ENCODE data around the gene ZBTB20.

Gene ZBTB20

GRCh38 chr3:114900908-114901307, 246.2 kb downstream of the ZBTB20 start:
- DNase-seq: no peak

- DNase-seq: no peak
Observed at GRCh38 chr3:114899186-114899931, 247.7 kb downstream of the ZBTB20 start.

- no peak for DNase-seq
Observed at GRCh38 chr3:114896978-114897377, 250.1 kb downstream of the ZBTB20 start.

GRCh38 chr3:114893361-114893760, 253.7 kb downstream of the ZBTB20 start:
- no peak for DNase-seq

GRCh38 chr3:114892880-114893279, 254.2 kb downstream of the ZBTB20 start:
- DNase-seq: no peak

GRCh38 chr3:114892131-114892879, 254.8 kb downstream of the ZBTB20 start:
- no peak for DNase-seq

GRCh38 chr3:114887806-114888205, 259.3 kb downstream of the ZBTB20 start:
- DNase-seq: no peak

- DNase-seq: no peak
Observed at GRCh38 chr3:114886905-114887304, 260.2 kb downstream of the ZBTB20 start.

GRCh38 chr3:114884213-114884923, 262.7 kb downstream of the ZBTB20 start:
- no peak for DNase-seq

GRCh38 chr3:114880078-114880477, 267.0 kb downstream of the ZBTB20 start:
- no peak for DNase-seq

- DNase-seq: no peak
Observed at GRCh38 chr3:114879059-114880031, 267.7 kb downstream of the ZBTB20 start.

GRCh38 chr3:114878114-114878839, 268.8 kb downstream of the ZBTB20 start:
- no peak for DNase-seq

GRCh38 chr3:114877378-114878113, 269.5 kb downstream of the ZBTB20 start:
- no peak for DNase-seq

- DNase-seq: no peak
Observed at GRCh38 chr3:114874522-114874971, 272.5 kb downstream of the ZBTB20 start.

GRCh38 chr3:114873591-114873990, 273.5 kb downstream of the ZBTB20 start:
- DNase-seq: no peak

GRCh38 chr3:114872588-114872987, 274.5 kb downstream of the ZBTB20 start:
- DNase-seq: no peak

- DNase-seq: no peak
Observed at GRCh38 chr3:114872050-114872449, 275.0 kb downstream of the ZBTB20 start.

GRCh38 chr3:114867835-114868503, 279.1 kb downstream of the ZBTB20 start:
- no peak for DNase-seq

GRCh38 chr3:114867359-114867758, 279.7 kb downstream of the ZBTB20 start:
- no peak for DNase-seq

GRCh38 chr3:114866430-114866829, 280.7 kb downstream of the ZBTB20 start:
- DNase-seq: no peak

All from activated CD4-positive, alpha-beta T cell treated with anti-CD3 and anti-CD28 coated beads, Interleukin-2, amount 50 U/mL, for 4 hours (primary cell).